Islet of Langerhans (tissue), 1 donor: Measurements from ENCODE around the gene LTB.
"Not testable (repeated sequence)": the region's sequence is repeated elsewhere in the genome, so short reads cannot be mapped to it uniquely, and the experiment has no call there.

ENCODE experiments used
- FAIRE-seq: peaks from one replicate; lab custom pipeline; 2011; peaks lifted over from hg19 to GRCh38; lab: Jason Lieb, UNC

Gene LTB

GRCh38 chr6:31607317-31607716, 25.1 kb upstream of the LTB start:
- no peak for FAIRE-seq

DNA sequence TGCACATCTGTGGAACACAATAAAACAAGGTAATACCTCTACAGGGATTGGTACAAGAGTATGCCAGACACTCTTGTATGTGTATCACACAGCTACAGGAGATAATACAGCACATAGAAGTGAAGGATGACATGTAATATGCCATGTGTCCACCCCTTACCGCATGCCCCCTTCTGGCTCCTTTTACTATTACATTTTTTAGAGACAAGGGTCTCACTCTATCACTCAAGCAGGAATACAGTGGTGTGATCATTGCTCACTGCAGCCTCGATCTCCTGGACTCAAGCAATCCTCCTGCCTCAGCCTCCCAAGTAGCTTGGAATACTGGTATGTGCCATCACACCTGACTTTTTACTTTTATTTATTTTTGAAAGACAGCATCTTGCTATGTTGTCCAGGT, 14.8 kb upstream of the LTB start:
- no peak for FAIRE-seq

DNA sequence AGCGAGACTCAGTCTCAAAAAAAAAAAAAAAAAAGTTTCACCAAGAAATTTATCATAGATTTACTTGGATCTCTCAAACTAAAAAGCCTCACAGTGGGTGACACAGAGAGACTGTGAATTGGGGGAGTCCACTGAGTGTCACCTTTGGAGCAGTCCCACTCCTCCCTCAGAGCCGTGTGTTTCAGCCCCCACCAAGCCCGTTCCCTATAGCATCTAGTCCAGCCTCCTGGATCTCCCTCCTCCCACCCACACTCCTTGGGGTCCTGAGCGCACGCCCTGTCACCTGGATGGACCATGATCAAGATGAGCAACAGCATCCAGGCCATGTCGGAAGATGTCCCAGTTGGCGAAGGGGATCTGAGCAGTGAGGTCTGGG, 10.2 kb upstream of the LTB start:
- no peak for FAIRE-seq

- FAIRE-seq, result not testable (repeated sequence)
Observed at GRCh38 chr6:31590691-31591090, 8.5 kb upstream of the LTB start.

DNA sequence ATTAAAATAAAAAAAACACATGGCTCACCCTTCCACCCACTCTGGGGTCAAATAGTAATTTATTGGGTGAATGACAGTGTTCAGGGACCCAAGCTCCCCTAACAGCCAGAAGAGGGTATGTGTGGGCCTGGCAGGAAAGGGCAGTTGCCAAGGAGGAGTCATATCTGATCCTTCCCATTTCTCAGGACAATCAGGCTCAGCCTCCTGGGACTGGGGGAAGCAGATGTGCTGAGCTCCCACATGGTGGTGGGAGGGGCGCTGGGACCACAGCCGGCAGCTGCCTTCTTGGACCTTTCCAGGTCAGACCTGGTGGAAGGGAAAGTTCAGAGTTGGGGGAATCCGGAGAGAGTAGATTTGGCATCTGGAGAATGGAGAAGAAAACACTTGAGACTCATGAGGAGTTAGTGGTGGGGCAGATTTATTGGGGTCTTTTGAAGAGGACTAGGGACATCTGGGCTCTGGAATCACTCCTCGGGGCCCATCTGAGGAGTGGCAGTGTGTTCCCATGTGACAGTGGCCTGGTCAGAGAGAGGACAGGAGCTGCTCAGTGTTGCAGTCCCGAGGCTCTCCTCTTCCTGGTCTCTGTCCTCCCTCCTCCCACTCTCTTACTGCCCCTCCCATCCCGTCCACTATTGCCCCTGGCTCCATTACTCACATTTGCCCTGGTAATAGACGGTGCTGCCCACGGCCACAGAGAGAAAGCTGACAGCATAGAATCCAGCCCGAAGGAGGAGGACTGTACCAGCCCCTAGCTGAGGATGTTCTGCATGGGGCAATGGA, 6.8 kb upstream of the LTB start:
- FAIRE-seq, result no peak

DNA sequence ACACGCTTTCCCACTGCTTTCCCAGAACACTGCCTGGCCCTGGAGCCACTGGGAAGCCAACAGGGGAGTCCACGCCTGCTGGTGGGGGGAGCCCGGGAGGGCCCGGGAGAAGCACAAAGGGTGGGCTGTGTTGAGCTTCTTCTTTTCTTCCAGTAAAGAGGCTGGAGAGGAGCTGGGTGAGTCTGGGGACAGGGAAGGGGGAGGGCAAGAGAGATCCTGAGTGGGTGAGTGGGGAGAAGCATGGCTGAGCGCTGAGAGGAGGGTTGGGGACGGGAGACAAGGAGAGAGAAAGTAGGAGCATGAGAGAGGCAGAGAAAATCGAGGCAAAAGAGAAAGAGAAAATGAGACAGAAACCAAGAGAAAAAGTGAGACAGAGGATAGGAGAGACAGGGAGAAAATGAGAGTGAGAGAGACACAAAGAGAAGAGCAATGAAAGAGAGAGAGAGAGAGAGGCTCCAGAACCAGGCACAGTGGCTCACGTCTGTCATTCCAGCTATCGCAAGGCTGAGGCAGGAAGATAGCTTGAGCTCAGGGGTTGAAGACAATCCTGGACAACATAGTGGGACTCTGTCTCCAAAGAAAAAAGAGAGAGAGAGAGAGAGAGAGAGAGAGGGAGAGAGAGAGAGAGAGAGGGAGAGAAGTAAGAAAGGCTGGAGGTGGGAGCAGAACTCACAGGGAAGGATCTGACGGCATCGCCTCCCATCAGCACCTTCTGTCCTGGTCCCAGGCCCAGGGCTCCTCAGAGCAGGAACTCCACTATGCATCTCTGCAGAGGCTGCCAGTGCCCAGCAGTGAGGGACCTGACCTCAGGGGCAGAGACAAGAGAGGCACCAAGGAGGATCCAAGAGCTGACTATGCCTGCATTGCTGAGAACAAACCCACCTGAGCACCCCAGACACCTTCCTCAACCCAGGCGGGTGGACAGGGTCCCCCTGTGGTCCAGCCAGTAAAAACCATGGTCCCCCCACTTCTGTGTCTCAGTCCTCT, 5.9 kb upstream of the LTB start:
- FAIRE-seq, result no peak

DNA sequence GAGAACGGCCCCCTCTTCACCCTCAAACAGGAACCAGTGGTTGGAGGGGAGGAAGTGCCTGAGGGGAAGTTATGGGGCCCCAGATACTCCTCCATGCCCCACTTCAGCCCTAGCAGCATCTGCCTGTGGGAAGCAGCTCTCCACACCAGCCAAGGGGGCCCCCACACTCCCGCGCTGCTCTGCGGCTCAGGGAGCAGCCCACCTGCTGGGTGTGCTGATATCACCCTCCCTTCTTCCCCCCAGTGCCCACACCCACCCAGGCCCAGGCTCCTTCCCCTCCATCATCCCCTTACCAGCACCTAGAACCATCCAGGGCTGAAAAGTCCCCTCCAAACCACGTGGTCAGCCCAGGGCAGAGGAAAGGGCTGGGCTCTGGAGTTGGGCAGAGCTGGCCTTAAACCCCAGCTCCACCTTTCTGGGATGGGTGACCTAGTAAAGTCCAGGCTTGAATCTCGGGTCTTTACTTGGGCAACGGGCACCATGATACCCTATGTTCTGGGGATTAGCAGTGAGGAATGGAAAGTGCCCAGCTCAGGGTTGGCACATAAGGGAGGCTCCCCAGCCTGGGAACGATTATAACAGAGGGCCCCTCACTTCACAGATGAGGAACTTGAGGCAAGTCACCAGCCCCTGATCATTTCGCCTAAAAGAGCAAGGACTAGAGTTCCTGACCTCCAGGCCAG, 4.5 kb upstream of the LTB start:
- no peak for FAIRE-seq

- FAIRE-seq, result no peak
Observed at GRCh38 chr6:31586008-31586407, 3.8 kb upstream of the LTB start, which contains the start of gene LST1. Gene LST1 (plus strand): TSS chr6:31586277. CDS start chr6:31587300, 1,023 bp downstream.

DNA sequence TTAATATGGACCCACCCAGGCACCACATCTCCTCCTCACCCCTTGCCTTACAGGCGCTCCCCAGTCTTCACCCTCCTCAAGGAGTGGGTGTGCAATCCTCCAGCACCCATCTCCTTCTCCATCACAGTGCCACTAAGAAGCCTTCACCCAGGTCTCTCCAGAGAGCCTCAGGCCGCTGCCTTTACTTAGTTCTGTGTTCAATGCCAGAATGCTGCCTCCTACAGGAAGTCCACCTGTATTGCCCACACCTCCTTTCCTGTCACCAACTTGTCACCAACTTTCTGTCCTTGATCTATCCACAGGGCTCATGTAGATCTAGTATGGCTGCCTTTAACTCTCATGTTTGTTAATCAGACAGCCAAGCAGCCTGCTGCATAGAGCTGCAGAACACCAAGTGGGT, 3.3 kb upstream of the LTB start:
- FAIRE-seq, result no peak

DNA sequence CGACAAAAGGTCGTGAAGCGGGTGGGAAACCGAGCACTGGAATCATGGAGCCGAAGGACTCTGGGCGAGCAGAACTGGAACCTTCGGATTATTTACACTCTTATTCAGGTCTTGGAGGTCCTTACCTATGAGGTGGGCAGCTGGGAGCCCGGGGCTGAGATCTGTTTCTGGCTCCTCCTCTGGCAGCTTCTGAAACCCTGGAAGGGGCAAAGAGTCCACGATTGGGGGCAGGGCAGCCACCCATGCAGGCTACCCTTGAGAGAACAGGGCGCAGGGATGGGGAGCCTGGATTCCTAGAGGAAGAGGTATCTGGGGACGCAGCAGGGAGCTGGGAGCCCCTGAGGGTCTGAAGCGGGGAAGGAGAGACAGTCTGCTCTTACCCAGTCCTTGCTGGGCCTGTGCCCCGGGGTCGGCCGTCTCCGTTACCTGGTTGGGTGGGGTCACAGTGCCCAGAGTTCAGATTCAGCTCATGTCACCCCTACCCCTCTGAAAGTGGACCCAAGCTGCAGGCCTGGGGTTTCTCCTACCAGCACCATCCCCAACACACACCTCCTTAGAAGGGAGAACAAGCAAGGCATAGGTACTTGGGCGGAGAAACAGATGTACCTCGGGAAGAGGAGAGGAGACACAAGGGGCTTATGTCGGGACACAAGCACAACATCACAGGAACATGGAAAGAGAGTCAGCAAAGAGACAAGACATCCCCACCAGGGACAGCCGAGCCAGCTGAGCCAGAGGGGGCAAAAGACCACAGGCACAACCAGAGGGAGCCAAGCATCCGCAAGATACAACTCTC, 592 bp downstream of the LTB start:
- FAIRE-seq, result no peak

DNA sequence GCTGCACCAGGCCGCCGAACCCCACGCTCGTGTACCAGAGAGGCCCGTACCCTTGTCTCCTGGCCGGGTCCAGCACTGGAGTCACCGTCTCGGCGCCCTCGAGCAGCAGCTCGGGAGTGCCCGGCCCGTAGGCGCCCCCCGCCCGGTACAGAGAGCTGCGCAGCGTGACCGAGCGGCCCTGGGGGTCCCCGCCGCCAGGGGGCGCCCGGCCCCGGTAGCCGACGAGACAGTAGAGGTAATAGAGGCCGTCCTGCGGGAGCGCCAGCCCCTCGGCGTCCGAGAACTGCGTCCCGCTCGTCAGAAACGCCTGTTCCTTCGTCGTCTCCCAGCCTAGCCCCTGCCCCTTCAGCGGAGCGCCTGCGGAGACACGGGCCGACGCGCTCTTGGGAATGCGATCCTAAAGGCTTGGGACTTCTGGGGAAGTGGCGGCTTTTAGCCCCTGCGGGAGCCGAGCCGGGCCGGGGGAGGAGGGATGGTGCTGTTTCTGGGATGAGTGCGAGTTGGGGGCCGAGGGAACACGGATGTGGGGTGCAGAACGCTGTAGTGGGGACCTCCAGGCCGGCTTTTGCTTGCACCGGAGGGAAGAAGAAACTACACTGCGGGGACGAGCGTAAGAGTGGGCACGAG, 1.3 kb downstream of the LTB start:
- no peak for FAIRE-seq

DNA sequence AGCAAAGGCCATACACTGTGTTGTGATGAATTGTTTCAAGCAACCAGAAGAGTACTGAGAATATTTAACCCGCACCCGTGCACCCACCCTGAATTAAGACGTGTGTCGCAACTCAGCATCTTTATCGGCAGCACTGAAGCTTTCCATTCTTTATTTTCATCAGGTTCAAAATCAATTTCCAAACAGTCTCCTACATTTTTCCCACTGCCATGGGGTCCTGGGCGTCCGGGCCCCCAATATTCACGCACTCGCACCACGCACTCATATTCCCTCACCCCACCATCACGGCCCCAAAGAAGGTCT, 1.8 kb downstream of the LTB start:
- no peak for FAIRE-seq

- FAIRE-seq, result no peak
Observed at GRCh38 chr6:31579546-31580437, 2.4 kb downstream of the LTB start.

- FAIRE-seq, result no peak
Observed at GRCh38 chr6:31579119-31579505, 3.1 kb downstream of the LTB start.

DNA sequence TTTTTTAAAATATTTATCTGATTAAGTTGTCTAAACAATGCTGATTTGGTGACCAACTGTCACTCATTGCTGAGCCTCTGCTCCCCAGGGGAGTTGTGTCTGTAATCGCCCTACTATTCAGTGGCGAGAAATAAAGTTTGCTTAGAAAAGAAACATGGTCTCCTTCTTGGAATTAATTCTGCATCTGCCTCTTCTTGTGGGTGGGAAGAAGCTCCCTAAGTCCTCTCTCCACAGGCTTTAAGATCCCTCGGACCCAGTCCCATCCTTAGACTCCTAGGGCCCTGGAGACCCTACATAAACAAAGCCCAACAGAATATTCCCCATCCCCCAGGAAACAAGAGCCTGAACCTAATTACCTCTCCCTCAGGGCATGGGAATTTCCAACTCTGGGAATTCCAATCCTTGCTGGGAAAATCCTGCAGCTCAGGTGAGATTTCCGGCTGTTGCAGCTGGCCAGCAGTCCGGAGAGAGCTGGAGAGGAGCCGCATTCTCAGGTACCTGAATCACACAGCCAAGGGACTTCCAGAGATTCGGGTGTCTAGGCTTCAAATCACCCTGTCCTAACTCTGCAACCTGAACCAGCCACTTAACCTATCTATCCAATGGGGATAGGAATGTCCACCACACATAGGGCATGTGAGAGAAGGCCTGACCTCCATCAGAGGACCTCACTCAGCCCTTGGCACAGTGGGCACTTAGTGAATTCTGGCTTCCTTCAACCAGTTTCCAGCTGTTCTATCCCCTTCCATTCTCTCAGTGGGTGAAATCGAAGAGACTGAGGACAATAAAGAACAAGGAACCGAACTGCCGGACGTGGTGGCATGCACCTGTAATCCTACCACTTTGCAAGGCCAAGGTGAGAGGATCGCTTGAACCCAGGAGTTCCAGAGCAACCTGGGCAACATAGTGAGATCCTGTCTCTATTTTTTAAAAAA, 3.8 kb downstream of the LTB start:
- no peak for FAIRE-seq

GRCh38 chr6:31577579-31577966, 4.7 kb downstream of the LTB start:
- no peak for FAIRE-seq

DNA sequence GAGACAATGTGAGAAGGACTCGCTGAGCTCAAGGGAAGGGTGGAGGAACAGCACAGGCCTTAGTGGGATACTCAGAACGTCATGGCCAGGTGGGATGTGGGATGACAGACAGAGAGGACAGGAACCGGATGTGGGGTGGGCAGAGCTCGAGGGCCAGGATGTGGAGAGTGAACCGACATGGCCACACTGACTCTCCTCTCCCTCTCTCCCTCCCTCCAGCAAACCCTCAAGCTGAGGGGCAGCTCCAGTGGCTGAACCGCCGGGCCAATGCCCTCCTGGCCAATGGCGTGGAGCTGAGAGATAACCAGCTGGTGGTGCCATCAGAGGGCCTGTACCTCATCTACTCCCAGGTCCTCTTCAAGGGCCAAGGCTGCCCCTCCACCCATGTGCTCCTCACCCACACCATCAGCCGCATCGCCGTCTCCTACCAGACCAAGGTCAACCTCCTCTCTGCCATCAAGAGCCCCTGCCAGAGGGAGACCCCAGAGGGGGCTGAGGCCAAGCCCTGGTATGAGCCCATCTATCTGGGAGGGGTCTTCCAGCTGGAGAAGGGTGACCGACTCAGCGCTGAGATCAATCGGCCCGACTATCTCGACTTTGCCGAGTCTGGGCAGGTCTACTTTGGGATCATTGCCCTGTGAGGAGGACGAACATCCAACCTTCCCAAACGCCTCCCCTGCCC, 5.2 kb downstream of the LTB start:
- FAIRE-seq, result no peak

GRCh38 chr6:31575952-31576685, 6.1 kb downstream of the LTB start:
- no peak for FAIRE-seq
